ENCODE results near the gene ARAF.

GRCh38 chrX:47585273-47585672 lies 24.3 kb downstream of the ARAF start:
- TF ChIP-seq, protein P1, sequence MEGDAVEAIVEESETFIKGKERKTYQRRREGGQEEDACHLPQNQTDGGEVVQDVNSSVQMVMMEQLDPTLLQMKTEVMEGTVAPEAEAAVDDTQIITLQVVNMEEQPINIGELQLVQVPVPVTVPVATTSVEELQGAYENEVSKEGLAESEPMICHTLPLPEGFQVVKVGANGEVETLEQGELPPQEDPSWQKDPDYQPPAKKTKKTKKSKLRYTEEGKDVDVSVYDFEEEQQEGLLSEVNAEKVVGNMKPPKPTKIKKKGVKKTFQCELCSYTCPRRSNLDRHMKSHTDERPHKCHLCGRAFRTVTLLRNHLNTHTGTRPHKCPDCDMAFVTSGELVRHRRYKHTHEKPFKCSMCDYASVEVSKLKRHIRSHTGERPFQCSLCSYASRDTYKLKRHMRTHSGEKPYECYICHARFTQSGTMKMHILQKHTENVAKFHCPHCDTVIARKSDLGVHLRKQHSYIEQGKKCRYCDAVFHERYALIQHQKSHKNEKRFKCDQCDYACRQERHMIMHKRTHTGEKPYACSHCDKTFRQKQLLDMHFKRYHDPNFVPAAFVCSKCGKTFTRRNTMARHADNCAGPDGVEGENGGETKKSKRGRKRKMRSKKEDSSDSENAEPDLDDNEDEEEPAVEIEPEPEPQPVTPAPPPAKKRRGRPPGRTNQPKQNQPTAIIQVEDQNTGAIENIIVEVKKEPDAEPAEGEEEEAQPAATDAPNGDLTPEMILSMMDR (conservative IDR thresholded peaks at IDR 0.05; ENCODE audit: low read depth, low read length), result no peak
- TF ChIP-seq RFX5 (IDR thresholded peaks at IDR 0.05; ENCODE audit: low read depth, low read length) (no peak), POLR2A (IDR thresholded peaks at IDR 0.05; ENCODE audit: low read depth, low read length) (no peak; the same call in 1 of the 2 replicates), ELK1 (IDR thresholded peaks at IDR 0.05; ENCODE audit: borderline replicate concordance, low read depth, low read length) (no peak), CHD1 (IDR thresholded peaks at IDR 0.05; ENCODE audit: low read depth, low read length) (no peak), RCOR1 (IDR thresholded peaks at IDR 0.05; ENCODE audit: insufficient replicate concordance, low read length) (no peak), SMC3 (IDR thresholded peaks at IDR 0.05; ENCODE audit: low read depth, low read length) (no peak), CEBPB (IDR thresholded peaks at IDR 0.05; ENCODE audit: low read depth, low read length) (no peak), RAD21 (IDR thresholded peaks at IDR 0.05; ENCODE audit: low read length) (no peak), USF2 (IDR thresholded peaks at IDR 0.05; ENCODE audit: low read depth, low read length) (no peak)
